Parathyroid adenoma (tissue), 2 donors: ENCODE data around the gene P3H3.

Source experiments
- H2AFZ ChIP-seq: fragments of 300-600 bp; sonication (generic); one replicate; pipeline ENCODE4 v1.7.0; 2017; ENCODE audit warnings: antibody characterized with exemption, mild to moderate bottlenecking
- H3K27ac ChIP-seq: fragments of 300-600 bp; sonication (generic); one replicate; pipeline ENCODE4 v1.7.0; 2017
- H3K27me3 ChIP-seq: fragments of 300-600 bp; sonication (generic); one replicate; pipeline ENCODE4 v1.7.0; 2017; ENCODE audit warnings: low read length; ENCODE audit not compliant: control insufficient read depth, insufficient read depth
- H3K36me3 ChIP-seq: fragments of 300-600 bp; sonication (generic); one replicate; pipeline ENCODE4 v1.7.0; 2017; ENCODE audit warnings: low read length; ENCODE audit not compliant: control insufficient read depth, insufficient read depth
- H3K4me1 ChIP-seq: fragments of 300-600 bp; sonication (generic); one replicate; pipeline ENCODE4 v1.7.0; 2017; ENCODE audit warnings: control low read depth
- H3K4me2 ChIP-seq: fragments of 300-600 bp; sonication (generic); one replicate; pipeline ENCODE4 v1.7.0; 2017; ENCODE audit warnings: low read length
- H3K4me3 ChIP-seq: fragments of 300-600 bp; sonication (generic); one replicate; pipeline ENCODE4 v1.7.0; 2017; ENCODE audit warnings: low read depth, low read length
- H3K79me2 ChIP-seq: fragments of 300-600 bp; sonication (generic); one replicate; pipeline ENCODE4 v1.7.0; 2017; ENCODE audit warnings: control low read depth
- H3K9ac ChIP-seq: fragments of 300-600 bp; sonication (generic); one replicate; pipeline ENCODE4 v1.7.0; 2017; ENCODE audit warnings: mild to moderate bottlenecking
- H3K9me3 ChIP-seq: fragments of 300-600 bp; sonication (generic); one replicate; pipeline ENCODE4 v1.7.0; 2017; ENCODE audit warnings: low read length; ENCODE audit not compliant: control insufficient read depth
- TF ChIP-seq, protein P1 (sequence below): fragments of 300-600 bp; sonication (generic); IDR thresholded peaks from one replicate; pipeline ENCODE4 v1.7.0; 2017; ENCODE audit warnings: antibody characterized with exemption, mild to moderate bottlenecking
- donor health status: primary hyperparathyroidism.

The P3H3 gene

DNA sequence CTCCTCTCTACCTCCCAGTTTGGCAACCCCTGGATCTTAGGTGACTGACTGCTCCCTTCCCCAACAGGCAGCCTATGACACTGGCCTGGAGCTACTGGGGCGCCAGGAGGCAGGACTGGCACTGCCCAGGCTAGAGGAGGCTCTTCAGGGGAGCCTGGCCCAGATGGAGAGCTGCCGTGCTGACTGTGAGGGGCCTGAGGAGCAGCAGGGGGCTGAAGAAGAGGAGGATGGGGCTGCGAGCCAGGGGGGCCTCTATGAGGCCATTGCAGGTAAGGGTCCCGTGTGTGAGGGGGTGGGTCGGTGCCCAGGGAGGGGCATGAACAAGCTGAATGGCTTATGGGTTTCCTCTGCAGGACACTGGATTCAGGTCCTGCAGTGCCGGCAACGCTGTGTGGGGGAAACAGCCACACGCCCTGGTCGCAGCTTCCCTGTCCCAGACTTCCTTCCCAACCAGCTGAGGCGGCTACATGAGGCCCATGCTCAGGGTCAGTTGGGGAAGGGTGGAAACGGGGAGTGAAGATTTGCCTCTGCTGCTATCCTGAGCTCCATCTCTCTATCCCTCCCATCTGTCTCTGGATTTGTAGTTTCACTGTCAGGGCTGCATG, 2.2 kb downstream of the P3H3 start:
- Histone ChIP-seq H3K36me3 (no peaks in the 10 kb centered on the region), H3K4me2 (no peak overlapping the region), H3K4me3 (no peak overlapping the region), H2AFZ (no peak overlapping the region), H3K27me3 (no peaks in the 10 kb centered on the region), H3K9ac (no peak overlapping the region), H3K27ac (no peak overlapping the region), H3K9me3 (no peaks in the 10 kb centered on the region), H3K4me1 (peaks cover 12% of the 10 kb centered on the region), H3K79me2 (no peaks in the 10 kb centered on the region)
- TF ChIP-seq, protein P1, sequence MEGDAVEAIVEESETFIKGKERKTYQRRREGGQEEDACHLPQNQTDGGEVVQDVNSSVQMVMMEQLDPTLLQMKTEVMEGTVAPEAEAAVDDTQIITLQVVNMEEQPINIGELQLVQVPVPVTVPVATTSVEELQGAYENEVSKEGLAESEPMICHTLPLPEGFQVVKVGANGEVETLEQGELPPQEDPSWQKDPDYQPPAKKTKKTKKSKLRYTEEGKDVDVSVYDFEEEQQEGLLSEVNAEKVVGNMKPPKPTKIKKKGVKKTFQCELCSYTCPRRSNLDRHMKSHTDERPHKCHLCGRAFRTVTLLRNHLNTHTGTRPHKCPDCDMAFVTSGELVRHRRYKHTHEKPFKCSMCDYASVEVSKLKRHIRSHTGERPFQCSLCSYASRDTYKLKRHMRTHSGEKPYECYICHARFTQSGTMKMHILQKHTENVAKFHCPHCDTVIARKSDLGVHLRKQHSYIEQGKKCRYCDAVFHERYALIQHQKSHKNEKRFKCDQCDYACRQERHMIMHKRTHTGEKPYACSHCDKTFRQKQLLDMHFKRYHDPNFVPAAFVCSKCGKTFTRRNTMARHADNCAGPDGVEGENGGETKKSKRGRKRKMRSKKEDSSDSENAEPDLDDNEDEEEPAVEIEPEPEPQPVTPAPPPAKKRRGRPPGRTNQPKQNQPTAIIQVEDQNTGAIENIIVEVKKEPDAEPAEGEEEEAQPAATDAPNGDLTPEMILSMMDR, result no peak

- H3K27me3 ChIP-seq, result no peaks in the 10 kb centered on the region
- H3K27ac ChIP-seq, result no peak overlapping the region
- no peak overlapping the region for H3K9ac ChIP-seq
- no peaks in the 10 kb centered on the region for H3K36me3 ChIP-seq
- H3K4me1 ChIP-seq, result peaks cover 11% of the 10 kb centered on the region
- H3K4me2 ChIP-seq, result no peak overlapping the region
- TF ChIP-seq, protein P1, result no peak
- no peak overlapping the region for H2AFZ ChIP-seq
- H3K4me3 ChIP-seq, result no peak overlapping the region
- H3K9me3 ChIP-seq, result no peaks in the 10 kb centered on the region
- no peaks in the 10 kb centered on the region for H3K79me2 ChIP-seq
These were observed 2.8 kb downstream of the P3H3 start for GRCh38 chr12:6830999-6831398.

GRCh38 chr12:6831450-6831995, 3.3 kb downstream of the P3H3 start:
- Histone ChIP-seq H3K4me3 (no peak overlapping the region), H3K9ac (no peak overlapping the region), H3K27ac (no peak overlapping the region), H3K36me3 (no peaks in the 10 kb centered on the region), H2AFZ (no peak overlapping the region), H3K27me3 (no peaks in the 10 kb centered on the region), H3K79me2 (no peaks in the 10 kb centered on the region), H3K9me3 (no peaks in the 10 kb centered on the region), H3K4me1 (peaks cover 11% of the 10 kb centered on the region), H3K4me2 (no peak overlapping the region)
- TF ChIP-seq, protein P1, result no peak

DNA sequence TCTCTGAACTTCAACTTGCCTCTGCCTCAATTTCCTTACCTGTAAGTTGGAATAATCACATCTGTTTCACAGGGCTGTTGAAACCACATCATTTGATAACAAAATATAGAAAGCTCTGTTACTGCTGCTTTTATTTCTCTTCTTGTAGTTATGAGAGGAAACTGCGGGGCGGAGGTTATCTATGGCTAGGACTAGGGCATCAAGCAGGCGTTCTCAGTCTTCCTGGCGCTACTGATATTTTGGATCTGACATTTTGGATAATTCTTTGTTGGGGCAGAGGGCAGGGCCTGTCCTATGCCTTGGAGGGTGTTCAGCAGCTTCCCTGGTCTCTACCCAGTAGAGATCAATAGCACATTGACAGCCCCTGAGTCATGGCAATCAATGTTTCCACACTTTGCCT, 3.9 kb downstream of the P3H3 start:
- H3K9ac ChIP-seq, result no peak overlapping the region
- no peak overlapping the region for H3K4me3 ChIP-seq
- no peak overlapping the region for H2AFZ ChIP-seq
- TF ChIP-seq, protein P1, result no peak
- H3K4me2 ChIP-seq, result no peak overlapping the region
- H3K4me1 ChIP-seq, result peaks cover 7% of the 10 kb centered on the region
- no peaks in the 10 kb centered on the region for H3K27me3 ChIP-seq
- no peak overlapping the region for H3K27ac ChIP-seq
- H3K36me3 ChIP-seq, result no peaks in the 10 kb centered on the region
- no peaks in the 10 kb centered on the region for H3K79me2 ChIP-seq
- no peaks in the 10 kb centered on the region for H3K9me3 ChIP-seq
